HG02571 (cell line): ENCODE data around the gene CRTC1.

Source experiments
- ATAC-seq: cut with Tn5 transposase; IDR thresholded peaks from one replicate; pipeline ENCODE4 v1.9.1; 2021; ENCODE audit warnings: mild to moderate bottlenecking, moderate library complexity; ENCODE audit not compliant: unreplicated experiment

CRTC1 gene

GRCh38 chr19:18763674-18764590, 80.5 kb downstream of the CRTC1 start:
- no peak for ATAC-seq

- ATAC-seq, result no peak
Observed at GRCh38 chr19:18764591-18765051, 81.1 kb downstream of the CRTC1 start.

GRCh38 chr19:18765224-18765623, 81.7 kb downstream of the CRTC1 start:
- ATAC-seq, result no peak

GRCh38 chr19:18768046-18768771, 84.7 kb downstream of the CRTC1 start:
- no peak for ATAC-seq

GRCh38 chr19:18768997-18769891, 85.8 kb downstream of the CRTC1 start:
- no peak for ATAC-seq

- ATAC-seq, result no peak
Observed at GRCh38 chr19:18769989-18770528, 86.6 kb downstream of the CRTC1 start.

DNA sequence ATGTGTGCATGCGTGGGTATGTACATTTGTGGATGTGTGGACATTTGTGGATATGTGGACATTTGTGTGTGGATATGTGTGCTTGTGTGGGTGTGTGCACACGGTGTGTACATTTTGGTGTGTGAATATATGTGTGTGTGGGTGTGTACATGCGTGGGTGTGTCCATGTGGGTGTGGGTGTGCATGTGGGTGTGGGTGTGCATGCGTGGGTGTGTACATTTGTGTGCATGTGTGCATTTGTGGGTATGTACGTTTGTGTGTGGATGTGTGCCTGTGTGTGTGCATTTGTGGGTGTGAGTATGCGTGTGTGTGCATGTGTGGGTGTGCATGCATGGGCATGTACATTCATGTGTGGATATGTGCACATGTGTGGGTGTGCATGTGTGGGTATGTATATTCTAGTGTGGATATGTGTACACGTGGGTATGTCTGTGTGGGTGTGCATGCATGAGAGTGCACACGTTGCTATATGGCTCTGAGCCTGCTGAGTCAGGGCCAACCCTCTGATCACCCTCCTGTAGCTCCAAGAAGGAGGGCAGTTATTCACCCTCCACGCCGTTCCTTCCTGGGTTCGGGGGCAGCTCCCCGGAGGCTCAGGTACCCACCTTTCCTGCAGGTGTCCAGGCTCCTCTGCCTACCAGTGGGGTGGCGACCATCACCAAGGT, 87.3 kb downstream of the CRTC1 start:
- ATAC-seq, result no peak

DNA sequence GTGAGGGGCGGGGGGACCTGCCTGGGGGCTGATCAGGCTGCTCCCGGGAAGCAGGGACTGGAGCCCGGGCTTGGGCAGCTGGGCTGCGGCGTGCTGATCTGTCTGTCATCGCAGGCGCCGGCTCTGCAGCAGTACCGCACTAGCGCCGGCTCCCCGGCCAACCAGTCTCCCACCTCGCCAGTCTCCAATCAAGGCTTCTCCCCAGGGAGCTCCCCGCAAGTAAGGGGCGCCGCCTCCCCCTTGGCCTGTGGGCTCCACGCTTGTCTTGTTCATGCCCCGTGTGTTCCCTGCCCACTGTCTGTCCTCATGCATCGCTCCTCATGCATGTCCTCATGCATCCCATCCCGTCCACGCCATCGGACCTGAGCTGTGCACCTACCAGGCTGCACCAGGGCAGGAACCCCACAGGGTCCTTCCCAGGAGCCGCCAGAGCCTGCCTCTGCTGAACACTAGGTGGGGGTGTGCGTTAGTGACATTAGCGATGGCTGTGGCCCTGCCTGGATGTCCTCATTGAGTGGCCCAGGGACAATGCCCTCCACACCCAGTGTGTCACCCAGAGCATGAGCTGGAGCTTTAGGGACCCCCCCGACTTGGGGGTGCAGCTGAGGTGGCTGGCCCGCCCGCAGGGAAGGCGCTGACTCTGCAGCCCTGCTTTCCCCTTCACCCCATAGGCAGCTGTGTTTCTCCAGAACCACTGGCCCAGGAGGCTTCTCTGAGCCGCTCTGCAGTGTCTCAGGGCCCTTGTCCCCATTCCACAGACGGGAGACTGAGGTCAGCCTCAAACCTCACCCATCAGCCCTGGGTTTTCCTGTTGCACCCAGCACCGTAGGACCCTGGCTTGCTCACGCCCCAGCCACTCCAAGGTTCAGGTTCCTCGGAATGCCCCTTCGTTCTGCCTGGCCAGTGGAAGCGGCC, 88.1 kb downstream of the CRTC1 start:
- ATAC-seq, result no peak

DNA sequence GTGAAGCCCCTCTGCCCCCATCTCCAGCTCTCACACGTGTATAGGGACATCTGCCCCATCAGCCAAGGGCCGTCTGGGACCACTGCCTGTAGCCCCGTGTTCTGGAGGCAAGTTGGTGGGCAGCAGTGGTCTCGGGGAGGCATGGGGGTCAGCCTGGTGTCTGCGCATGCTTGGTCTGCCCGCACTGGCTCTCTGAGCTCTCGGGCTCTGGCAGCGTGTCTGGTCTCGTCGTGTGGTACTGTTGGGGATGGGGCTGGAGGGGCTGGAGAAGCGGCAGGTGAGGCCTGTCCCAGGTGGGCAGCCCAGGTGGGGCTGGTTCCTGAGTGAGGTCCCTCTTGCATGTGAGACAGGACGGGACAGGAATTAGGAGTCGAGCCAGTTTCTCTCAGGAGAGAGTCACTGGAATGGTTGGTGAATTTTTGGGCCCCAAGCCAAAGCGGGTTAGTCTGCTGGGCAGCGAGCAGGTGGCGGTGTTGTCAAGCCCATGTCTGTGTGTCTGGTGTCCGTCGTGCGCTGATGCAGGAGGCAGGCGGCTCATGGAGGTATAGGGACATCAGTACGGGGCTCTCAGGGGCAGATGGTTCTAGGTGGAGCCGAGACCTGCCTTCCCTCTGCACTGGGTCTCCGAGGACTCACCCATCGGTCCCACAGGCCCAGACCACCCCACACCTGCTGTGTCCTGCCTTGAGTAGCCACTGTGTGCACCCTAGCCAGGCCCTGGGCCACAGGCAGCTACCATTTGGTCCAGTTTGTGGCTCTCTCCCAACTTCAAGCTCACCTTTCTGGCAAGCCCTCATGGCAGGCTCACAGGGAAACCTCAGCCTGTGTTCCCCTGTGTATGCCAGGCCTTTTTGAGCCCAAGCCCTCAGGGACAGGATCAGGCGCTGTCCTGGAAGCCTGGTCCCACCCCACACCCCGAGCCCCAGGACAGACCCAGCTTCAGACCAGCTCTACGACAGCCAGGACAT, 89.4 kb downstream of the CRTC1 start:
- ATAC-seq, result no peak

DNA sequence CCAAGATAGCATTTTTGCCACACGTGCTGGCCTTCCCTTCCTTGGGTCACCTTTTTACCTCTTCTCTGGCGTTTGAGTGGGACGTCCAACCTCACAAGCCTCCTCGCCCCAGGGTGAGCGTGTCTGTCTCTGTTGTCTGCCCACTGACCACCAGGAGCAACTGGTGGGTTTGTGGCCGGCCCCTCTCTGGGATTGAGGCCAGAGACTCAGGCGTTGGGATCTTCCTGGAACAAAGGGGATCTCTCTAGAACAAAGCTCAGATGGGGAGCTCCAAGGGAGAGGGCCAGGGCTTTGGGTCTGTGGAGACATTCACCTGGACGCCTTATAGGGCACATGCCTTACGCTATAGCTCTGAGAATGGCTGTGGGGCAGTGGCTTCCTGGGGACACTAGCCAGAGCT, 90.2 kb downstream of the CRTC1 start:
- no peak for ATAC-seq

GRCh38 chr19:18774107-18774506, 90.6 kb downstream of the CRTC1 start:
- ATAC-seq, result no peak

GRCh38 chr19:18774782-18775444, 91.4 kb downstream of the CRTC1 start:
- no peak for ATAC-seq

DNA sequence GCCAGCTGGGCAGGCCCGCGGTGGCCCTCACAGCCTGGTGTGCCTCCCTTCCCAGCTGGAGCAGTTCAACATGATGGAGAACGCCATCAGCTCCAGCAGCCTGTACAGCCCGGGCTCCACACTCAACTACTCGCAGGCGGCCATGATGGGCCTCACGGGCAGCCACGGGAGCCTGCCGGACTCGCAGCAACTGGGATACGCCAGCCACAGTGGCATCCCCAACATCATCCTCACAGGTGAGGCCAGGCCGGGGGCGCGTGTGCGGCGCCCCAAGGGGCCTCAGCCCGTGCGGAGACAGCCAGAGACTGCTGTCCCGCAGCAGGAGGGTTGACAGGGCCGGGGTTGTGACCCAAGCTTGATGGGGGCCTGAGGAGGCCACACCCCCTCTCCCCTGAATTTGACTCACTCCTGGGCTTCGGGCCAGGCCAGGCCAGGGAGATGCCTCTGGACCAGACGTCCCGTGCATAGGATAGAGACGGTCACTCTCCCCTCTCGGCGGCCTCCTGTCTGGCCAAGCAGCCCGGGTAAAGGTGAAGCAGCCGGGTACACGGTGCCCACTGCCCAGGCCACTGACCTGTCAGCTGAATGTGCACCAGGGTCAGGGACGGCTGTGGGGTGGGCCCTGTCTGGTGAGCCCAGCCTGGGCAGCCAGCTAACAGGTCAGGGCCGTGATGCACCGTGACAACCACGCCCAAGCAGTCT, 92.3 kb downstream of the CRTC1 start:
- ATAC-seq, result no peak

GRCh38 chr19:18776288-18776594, 92.8 kb downstream of the CRTC1 start:
- ATAC-seq, result no peak

- no peak for ATAC-seq
Observed at GRCh38 chr19:18776736-18777135, 93.3 kb downstream of the CRTC1 start.

GRCh38 chr19:18777301-18778075, 94.0 kb downstream of the CRTC1 start:
- ATAC-seq, result no peak
